HCT116 (cell line): ENCODE measurements around the gene BCDIN3D.

Source experiments
- CTCF ChIP-seq, 3 experiments: fragments of 200-600 bp in 1 of 3; sonication (generic) in 1 of 3; IDR thresholded peaks in 2 of 3; conservative IDR thresholded peaks in 1 of 3; 2 replicates each; pipeline ENCODE4 v1.5.1; 2012 to 2017; ENCODE audit warnings: low read depth in 2 of 3, low read length in 2 of 3, antibody characterized with exemption in 1 of 3, borderline replicate concordance in 1 of 3, control low read depth in 1 of 3, mild to moderate bottlenecking in 1 of 3, mixed read lengths in 1 of 3, mixed run types in 1 of 3, moderate library complexity in 1 of 3; ENCODE audit not compliant: insufficient read depth in 1 of 3
- EZH2 ChIP-seq: fragments of 200-600 bp; sonication (generic); IDR thresholded peaks from 2 replicates; pipeline ENCODE4 v1.6.1; 2017; ENCODE audit warnings: antibody characterized with exemption, mixed run types
- SIN3A ChIP-seq: IDR thresholded peaks from 2 replicates; pipeline ENCODE4 v1.6.1; 2012; ENCODE audit warnings: low read depth

- no peak for TF ChIP-seq EZH2
- no peak for TF ChIP-seq CTCF (IDR thresholded peaks at IDR 0.05 in 2 of 3, conservative IDR thresholded peaks at IDR 0.05 in 1 of 3; ENCODE audit: borderline replicate concordance in 1 of 3, insufficient read depth in 1 of 3, low read depth in 2 of 3, low read length in 2 of 3)
- no peak for TF ChIP-seq SIN3A
Observed at GRCh38 chr12:49889361-49890095, 46.6 kb upstream of the BCDIN3D start.
